SK-N-SH (cell line): ENCODE data around the gene MGME1. TPM values are rescaled to one million over a fixed set of nuclear protein-coding genes. Genes with fewer than 3 reads are reported as not detected.

Experiments used
- CTCF ChIA-PET: fragments of 300-600, 350-600 bp; formaldehyde crosslinking; extraction: SDS; loops from one replicate; lab custom pipeline; 2021; lab: Yijun Ruan, JAX
- POLR2A ChIA-PET: fragments of 350-600 bp; sonication (Branson Sonifier 250); formaldehyde crosslinking; extraction: SDS; loops from one replicate; lab custom pipeline; 2020; ENCODE audit warnings: antibody characterized with exemption, inconsistent platforms; lab: Yijun Ruan, JAX
- DNase-seq: peaks from one replicate; pipeline ENCODE4 v3.0.0; 2012
- H2AFZ ChIP-seq: fragments of 200-600 bp; sonication (generic); 2 replicates; pipeline ENCODE4 v1.8.1; 2016; ENCODE audit warnings: antibody characterized with exemption, mild to moderate bottlenecking, low read depth
- H3F3A ChIP-seq: fragments of 200-600 bp; sonication (generic); replicated peaks from 2 replicates; pipeline ENCODE3; 2016; ENCODE audit warnings: antibody characterized with exemption, mild to moderate bottlenecking; ENCODE audit not compliant: insufficient read depth
- H3K27ac ChIP-seq, 2 experiments: fragments of 200-500 bp in 1 of 2; fragments of 200-600 bp in 1 of 2; sonication (Bioruptor generic) in 1 of 2; sonication (generic), shearing (Covaris generic) in 1 of 2; 2 replicates each; pipeline versions ENCODE4 v1.5.1 to v1.6.1; 2014 to 2016; ENCODE audit warnings: low read depth in 2 of 2, inconsistent platforms in 1 of 2, low read length in 1 of 2, mild to moderate bottlenecking in 1 of 2, mixed read lengths in 1 of 2
- H3K27me3 ChIP-seq: fragments of 200-600 bp; sonication (generic), shearing (Covaris generic); 2 replicates; pipeline ENCODE4 v1.6.1; 2016; ENCODE audit warnings: mixed run types; ENCODE audit not compliant: insufficient read depth
- H3K36me3 ChIP-seq, 2 experiments: fragments of 200-500 bp in 1 of 2; fragments of 200-600 bp in 1 of 2; sonication (Bioruptor generic) in 1 of 2; sonication (generic) in 1 of 2; replicated peaks in 1 of 2; 2 replicates each; pipeline versions ENCODE3 to v1.5.1; 2014 to 2016; ENCODE audit warnings: low read length in 1 of 2, mild to moderate bottlenecking in 1 of 2; ENCODE audit not compliant: insufficient read depth in 2 of 2, control insufficient read depth in 1 of 2
- H3K4me1 ChIP-seq, 2 experiments: fragments of 200-500 bp in 1 of 2; fragments of 200-600 bp in 1 of 2; sonication (Bioruptor generic) in 1 of 2; sonication (generic), shearing (Covaris generic) in 1 of 2; 2 replicates each; pipeline versions ENCODE4 v1.5.1 to v1.6.1; 2014 to 2016; ENCODE audit warnings: low read depth in 1 of 2, low read length in 1 of 2, mixed run types in 1 of 2; ENCODE audit not compliant: insufficient read depth in 2 of 2, control insufficient read depth in 1 of 2
- H3K4me2 ChIP-seq: fragments of 200-600 bp; sonication (generic), shearing (Covaris generic); 2 replicates; pipeline ENCODE4 v1.6.1; 2017; ENCODE audit warnings: mixed run types
- H3K4me3 ChIP-seq, 2 experiments: fragments of 200-500 bp in 1 of 2; fragments of 200-600 bp in 1 of 2; sonication (Bioruptor generic) in 1 of 2; sonication (generic), shearing (Covaris generic) in 1 of 2; 2 replicates each; pipeline versions ENCODE4 v1.5.1 to v1.8.1; 2014 to 2016; ENCODE audit warnings: low read depth in 2 of 2, inconsistent platforms in 1 of 2, low read length in 1 of 2, mild to moderate bottlenecking in 1 of 2, mixed read lengths in 1 of 2, moderate library complexity in 1 of 2
- H3K79me2 ChIP-seq: fragments of 200-600 bp; sonication (generic); 2 replicates; pipeline ENCODE4 v1.8.1; 2017; ENCODE audit warnings: mild to moderate bottlenecking; ENCODE audit not compliant: insufficient read depth
- H3K9ac ChIP-seq: fragments of 200-600 bp; sonication (generic); 2 replicates; pipeline ENCODE4 v1.6.1; 2017; ENCODE audit warnings: mixed run types
- H3K9me2 ChIP-seq: fragments of 200-600 bp; sonication (generic); 2 replicates; pipeline ENCODE4 v1.6.1; 2017; ENCODE audit warnings: mixed run types
- H3K9me3 ChIP-seq: fragments of 200-600 bp; sonication (generic); 2 replicates; pipeline ENCODE4 v1.6.1; 2017; ENCODE audit warnings: mixed run types, mild to moderate bottlenecking, moderate library complexity
- H4K20me1 ChIP-seq: fragments of 200-600 bp; sonication (generic); 2 replicates; pipeline ENCODE4 v1.6.1; 2017; ENCODE audit warnings: mild to moderate bottlenecking, mixed run types; ENCODE audit not compliant: insufficient read depth
- ELF1 ChIP-seq: IDR thresholded peaks from 2 replicates; pipeline ENCODE4 v1.4.0; 2012
- EP300 ChIP-seq, 2 experiments: IDR thresholded peaks; 2 replicates each; pipeline versions ENCODE4 v1.4.0 to v1.6.1; 2012; ENCODE audit warnings: borderline replicate concordance in 1 of 2, low read depth in 1 of 2, low read length in 1 of 2
- FOSL2 ChIP-seq: IDR thresholded peaks from 2 replicates; pipeline ENCODE4 v1.4.0; 2012; ENCODE audit warnings: low read depth, mild to moderate bottlenecking, moderate library complexity, borderline replicate concordance
- FOXJ3 ChIP-seq: sonication (generic); formaldehyde crosslinking; IDR thresholded peaks from 2 replicates; pipeline ENCODE4 v1.5.1; 2020; ENCODE audit warnings: mild to moderate bottlenecking, missing genetic modification reagents
- JUND ChIP-seq: IDR thresholded peaks from 2 replicates; pipeline ENCODE4 v1.4.0; 2012
- MEF2A ChIP-seq: IDR thresholded peaks from 2 replicates; pipeline ENCODE4 v1.4.0; 2012; ENCODE audit warnings: low read depth, borderline replicate concordance
- MXI1 ChIP-seq: IDR thresholded peaks from 2 replicates; pipeline ENCODE4 v1.6.1; 2012; ENCODE audit warnings: mild to moderate bottlenecking, low read depth, low read length, improper control_type of control experiment
- NRF1 ChIP-seq: IDR thresholded peaks from 2 replicates; pipeline ENCODE4 v1.6.1; 2012; ENCODE audit warnings: low read depth, mild to moderate bottlenecking, low read length
- POLR2AphosphoS5 ChIP-seq: IDR thresholded peaks from 2 replicates; pipeline ENCODE4 v1.6.1; 2012; ENCODE audit warnings: low read depth, low read length
- RAD21 ChIP-seq: IDR thresholded peaks from 2 replicates; pipeline ENCODE4 v1.6.1; 2012; ENCODE audit warnings: mild to moderate bottlenecking, low read length
- RCOR1 ChIP-seq: fragments of 150-350 bp; IDR thresholded peaks from 2 replicates; pipeline ENCODE4 v1.6.1; 2017; ENCODE audit warnings: antibody characterized with exemption, low read length
- SMC3 ChIP-seq: IDR thresholded peaks from 2 replicates; pipeline ENCODE4 v1.6.1; 2012; ENCODE audit warnings: low read depth, low read length, improper control_type of control experiment
- WGBS: methylation state at CpG from one replicate; pipeline ENCODE4 v1.1.6; 2017; ENCODE audit warnings: low lambda C conversion rate; 5-methylcytosine and 5-hydroxymethylcytosine counted together
- polyA plus RNA-seq, 3 experiments: library from polyadenylated mRNA; depleted of rRNA; stranded (reverse); fragments of >200 nt; gene quantifications; 2 replicates each; pipeline ENCODE4 v1.2.3, GENCODE V29; 2012
- TF ChIP-seq, protein P1 (sequence below): fragments of 150-350 bp; IDR thresholded peaks from 2 replicates; pipeline ENCODE4 v1.6.1; 2017; ENCODE audit warnings: antibody characterized with exemption, low read length, low read depth, borderline replicate concordance
- TF ChIP-seq, protein P2 (sequence below): IDR thresholded peaks from 2 replicates; pipeline ENCODE4 v1.6.1; 2012; ENCODE audit warnings: mild to moderate bottlenecking, low read depth, low read length, moderate library complexity
- TF ChIP-seq, protein P3 (sequence below): IDR thresholded peaks from 2 replicates; pipeline ENCODE4; 2012

Gene MGME1
- polyA plus RNA-seq, 1 of the 3 experiments (the other 2 are of a cell fraction): 7.9 TPM

DNA sequence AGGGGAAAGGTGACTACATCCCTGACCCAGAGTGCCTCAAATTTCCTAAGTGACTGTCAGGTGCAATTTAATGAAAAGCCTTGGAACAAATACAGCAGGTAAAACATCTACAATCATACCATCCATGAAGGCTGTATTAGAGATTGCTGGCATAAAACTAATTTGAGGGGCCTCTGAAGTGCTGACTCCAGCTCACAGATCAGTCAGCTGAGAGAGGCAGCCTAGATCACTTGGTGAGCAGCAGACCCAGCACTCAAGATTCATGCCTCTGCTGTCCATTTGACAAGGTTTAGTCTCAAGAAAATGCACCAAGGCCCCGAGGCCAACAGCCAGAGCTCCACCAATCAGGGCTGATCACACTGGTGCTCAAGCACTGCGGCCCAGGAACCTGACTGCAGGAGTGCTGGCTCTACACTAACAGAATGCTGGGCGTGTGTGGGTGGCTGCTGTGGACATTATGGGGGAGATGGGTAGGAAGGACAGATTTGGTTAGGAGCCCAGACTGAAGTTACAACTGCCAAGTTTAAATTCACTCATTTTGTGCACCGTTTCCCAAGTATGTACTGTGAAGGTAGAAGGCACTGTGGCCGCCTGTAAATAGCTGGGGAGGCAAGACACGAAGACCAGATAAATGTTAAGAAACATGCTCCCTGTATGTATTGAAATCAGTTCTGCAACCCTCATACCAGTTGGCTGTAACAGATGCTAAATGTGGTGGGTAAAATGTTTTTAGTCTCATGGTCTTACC, 28.4 kb upstream of the MGME1 start:
- no peaks in the 10 kb centered on the region for H3K79me2 ChIP-seq
- no peak overlapping the region for H3K4me3 ChIP-seq
- H2AFZ ChIP-seq: no peak overlapping the region
- H3K9ac ChIP-seq: no peak overlapping the region
- TF ChIP-seq MEF2A (no peak), SMC3 (no peak), FOSL2 (no peak), ELF1 (no peak), JUND (no peak), RCOR1 (no peak), POLR2AphosphoS5 (no peak; the same call in 1 of the 2 replicates), NRF1 (no peak), EP300 (IDR thresholded peaks at IDR 0.05; ENCODE audit: borderline replicate concordance in 1 of 2, low read depth in 1 of 2, low read length in 1 of 2) (no peak), FOXJ3 (CRISPR knock-in tag) (no peak), RAD21 (no peak), MXI1 (no peak)
- TF ChIP-seq, protein P1, sequence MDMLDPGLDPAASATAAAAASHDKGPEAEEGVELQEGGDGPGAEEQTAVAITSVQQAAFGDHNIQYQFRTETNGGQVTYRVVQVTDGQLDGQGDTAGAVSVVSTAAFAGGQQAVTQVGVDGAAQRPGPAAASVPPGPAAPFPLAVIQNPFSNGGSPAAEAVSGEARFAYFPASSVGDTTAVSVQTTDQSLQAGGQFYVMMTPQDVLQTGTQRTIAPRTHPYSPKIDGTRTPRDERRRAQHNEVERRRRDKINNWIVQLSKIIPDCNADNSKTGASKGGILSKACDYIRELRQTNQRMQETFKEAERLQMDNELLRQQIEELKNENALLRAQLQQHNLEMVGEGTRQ: no peak
- TF ChIP-seq, protein P2, sequence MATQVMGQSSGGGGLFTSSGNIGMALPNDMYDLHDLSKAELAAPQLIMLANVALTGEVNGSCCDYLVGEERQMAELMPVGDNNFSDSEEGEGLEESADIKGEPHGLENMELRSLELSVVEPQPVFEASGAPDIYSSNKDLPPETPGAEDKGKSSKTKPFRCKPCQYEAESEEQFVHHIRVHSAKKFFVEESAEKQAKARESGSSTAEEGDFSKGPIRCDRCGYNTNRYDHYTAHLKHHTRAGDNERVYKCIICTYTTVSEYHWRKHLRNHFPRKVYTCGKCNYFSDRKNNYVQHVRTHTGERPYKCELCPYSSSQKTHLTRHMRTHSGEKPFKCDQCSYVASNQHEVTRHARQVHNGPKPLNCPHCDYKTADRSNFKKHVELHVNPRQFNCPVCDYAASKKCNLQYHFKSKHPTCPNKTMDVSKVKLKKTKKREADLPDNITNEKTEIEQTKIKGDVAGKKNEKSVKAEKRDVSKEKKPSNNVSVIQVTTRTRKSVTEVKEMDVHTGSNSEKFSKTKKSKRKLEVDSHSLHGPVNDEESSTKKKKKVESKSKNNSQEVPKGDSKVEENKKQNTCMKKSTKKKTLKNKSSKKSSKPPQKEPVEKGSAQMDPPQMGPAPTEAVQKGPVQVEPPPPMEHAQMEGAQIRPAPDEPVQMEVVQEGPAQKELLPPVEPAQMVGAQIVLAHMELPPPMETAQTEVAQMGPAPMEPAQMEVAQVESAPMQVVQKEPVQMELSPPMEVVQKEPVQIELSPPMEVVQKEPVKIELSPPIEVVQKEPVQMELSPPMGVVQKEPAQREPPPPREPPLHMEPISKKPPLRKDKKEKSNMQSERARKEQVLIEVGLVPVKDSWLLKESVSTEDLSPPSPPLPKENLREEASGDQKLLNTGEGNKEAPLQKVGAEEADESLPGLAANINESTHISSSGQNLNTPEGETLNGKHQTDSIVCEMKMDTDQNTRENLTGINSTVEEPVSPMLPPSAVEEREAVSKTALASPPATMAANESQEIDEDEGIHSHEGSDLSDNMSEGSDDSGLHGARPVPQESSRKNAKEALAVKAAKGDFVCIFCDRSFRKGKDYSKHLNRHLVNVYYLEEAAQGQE: no peak
- TF ChIP-seq, protein P3, sequence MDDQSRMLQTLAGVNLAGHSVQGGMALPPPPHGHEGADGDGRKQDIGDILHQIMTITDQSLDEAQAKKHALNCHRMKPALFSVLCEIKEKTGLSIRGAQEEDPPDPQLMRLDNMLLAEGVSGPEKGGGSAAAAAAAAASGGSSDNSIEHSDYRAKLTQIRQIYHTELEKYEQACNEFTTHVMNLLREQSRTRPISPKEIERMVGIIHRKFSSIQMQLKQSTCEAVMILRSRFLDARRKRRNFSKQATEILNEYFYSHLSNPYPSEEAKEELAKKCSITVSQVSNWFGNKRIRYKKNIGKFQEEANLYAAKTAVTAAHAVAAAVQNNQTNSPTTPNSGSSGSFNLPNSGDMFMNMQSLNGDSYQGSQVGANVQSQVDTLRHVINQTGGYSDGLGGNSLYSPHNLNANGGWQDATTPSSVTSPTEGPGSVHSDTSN: no peak
- H3F3A ChIP-seq: peaks cover 14% of the 10 kb centered on the region
- H3K4me2 ChIP-seq: no peak overlapping the region
- peaks cover 3% of the 10 kb centered on the region; the same call in 1 of the 2 replicates for H4K20me1 ChIP-seq
- H3K4me1 ChIP-seq: peaks cover 0 to 11% of the 10 kb centered on the region in 2 experiments; a peak in 1 of 4 replicates
- 79% methylated on average over 6 of the region's 6 CpGs for WGBS
- no peak for DNase-seq
- POLR2A ChIA-PET: no interaction called here
- CTCF ChIA-PET: interaction anchor here (1.1 to 7.0 kb wide), 3 partner anchors 13 to 259 kb away, joined by 3 to 75 read pairs (median 3); partner anchors contain the start of gene RRBP1
- no peaks in the 10 kb centered on the region for H3K27me3 ChIP-seq
- no peak overlapping the region for H3K27ac ChIP-seq
- no peaks in the 10 kb centered on the region for H3K9me3 ChIP-seq
- H3K9me2 ChIP-seq: no peaks in the 10 kb centered on the region
- H3K36me3 ChIP-seq: peaks cover 32 to 49% of the 10 kb centered on the region in 2 experiments
